Stimulated activated CD4-positive, alpha-beta T cell treated with anti-CD3 and anti-CD28 coated beads, TNF-alpha, amount 100 ng/mL, for 4 hours (primary cell): ENCODE data around the gene ENPP1.
"Not testable (repeated sequence)": the region's sequence is repeated elsewhere in the genome, so short reads cannot be mapped to it uniquely, and the experiment has no call there.

Experiments used
- DNase-seq, 3 experiments: peaks; one replicate each; pipeline ENCODE4 v3.0.0-alpha.2; 2020; ENCODE audit warnings: low read depth in 3 of 3

Gene ENPP1

DNA sequence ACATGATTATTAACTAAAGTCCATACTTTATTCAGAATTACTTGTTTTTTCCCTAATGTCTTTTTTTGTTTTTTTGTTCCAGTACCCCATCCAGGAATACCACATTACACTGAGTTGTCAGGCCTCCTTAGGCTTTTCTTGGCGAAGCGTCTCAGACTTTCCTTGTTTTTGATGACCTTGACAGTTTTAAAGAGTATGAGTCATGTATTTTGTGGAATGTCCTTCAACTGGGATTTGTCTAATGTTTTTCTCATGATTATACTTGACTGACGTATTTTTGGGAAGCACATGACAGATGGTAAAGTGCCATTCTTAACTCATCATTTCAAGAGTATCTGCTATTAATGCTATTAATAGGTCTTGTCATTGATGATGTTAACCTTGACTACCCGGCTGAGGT lies 23.6 kb downstream of the ENPP1 start:
- no peak for DNase-seq

DNA sequence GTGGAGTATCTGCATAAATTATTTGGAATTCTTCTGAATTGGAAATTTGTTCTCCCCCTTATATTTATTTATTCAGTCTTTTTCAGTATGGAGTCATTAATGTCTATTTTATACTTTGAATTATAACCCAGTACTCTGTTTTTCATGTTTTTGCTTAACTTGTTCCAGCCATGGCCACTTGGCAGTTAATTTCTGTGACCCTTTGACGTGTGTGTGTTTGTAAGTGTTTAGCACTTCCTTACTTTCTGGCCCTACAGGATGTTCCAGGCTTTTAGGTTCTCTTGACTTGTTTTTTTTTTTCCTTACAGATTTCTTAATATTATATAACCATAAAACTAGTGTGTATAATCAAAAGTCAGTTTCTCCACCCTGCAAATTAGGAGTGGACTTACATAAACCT lies 24.1 kb downstream of the ENPP1 start:
- DNase-seq, result no peak

DNA sequence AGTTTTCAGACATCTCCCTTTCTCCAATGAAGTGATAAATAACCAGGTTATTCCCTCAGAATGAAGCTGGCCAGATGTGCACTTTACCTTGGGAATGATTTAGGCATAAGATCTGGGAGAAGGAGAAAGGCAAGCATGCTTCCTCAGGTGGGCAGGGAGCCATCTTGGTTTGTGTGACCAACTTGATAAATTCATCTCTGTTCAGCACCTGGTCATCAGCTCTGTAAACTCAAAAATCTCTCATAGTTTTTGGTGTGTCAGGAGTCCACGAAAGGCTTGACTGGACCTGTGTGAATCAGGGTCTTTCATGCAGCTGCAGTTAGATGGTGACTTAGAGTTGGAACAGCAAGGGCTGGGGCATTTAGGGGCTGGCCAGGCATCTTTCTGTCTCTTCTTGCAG lies 24.5 kb downstream of the ENPP1 start:
- no peak for DNase-seq

- no peak for DNase-seq
These were observed 30.2 kb downstream of the ENPP1 start for GRCh38 chr6:131838051-131838450.

GRCh38 chr6:131839388-131839787 lies 31.6 kb downstream of the ENPP1 start:
- DNase-seq, result no peak

GRCh38 chr6:131840441-131840840 lies 32.6 kb downstream of the ENPP1 start:
- no peak for DNase-seq

GRCh38 chr6:131840936-131841583 lies 33.2 kb downstream of the ENPP1 start:
- DNase-seq, result no peak

DNA sequence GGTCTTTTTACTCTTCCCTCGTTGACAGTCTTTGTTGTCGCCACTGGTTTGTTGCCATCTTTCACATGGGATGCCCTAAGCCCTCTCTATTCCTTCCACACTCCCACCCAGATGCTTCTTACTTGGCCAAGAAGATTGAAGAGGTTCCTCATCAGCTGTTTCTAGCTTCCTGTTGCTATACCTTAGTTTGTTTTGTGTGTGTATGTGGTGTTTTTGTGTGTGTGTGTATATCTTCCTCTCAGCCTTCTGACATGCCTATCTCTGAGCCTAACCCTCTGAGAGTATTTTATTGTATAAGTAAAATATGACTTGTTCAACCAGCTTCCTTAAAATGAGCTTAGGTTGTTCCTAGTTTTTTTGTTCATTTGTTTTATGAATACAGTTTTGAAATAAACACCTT lies 35.9 kb downstream of the ENPP1 start:
- no peak for DNase-seq

DNA sequence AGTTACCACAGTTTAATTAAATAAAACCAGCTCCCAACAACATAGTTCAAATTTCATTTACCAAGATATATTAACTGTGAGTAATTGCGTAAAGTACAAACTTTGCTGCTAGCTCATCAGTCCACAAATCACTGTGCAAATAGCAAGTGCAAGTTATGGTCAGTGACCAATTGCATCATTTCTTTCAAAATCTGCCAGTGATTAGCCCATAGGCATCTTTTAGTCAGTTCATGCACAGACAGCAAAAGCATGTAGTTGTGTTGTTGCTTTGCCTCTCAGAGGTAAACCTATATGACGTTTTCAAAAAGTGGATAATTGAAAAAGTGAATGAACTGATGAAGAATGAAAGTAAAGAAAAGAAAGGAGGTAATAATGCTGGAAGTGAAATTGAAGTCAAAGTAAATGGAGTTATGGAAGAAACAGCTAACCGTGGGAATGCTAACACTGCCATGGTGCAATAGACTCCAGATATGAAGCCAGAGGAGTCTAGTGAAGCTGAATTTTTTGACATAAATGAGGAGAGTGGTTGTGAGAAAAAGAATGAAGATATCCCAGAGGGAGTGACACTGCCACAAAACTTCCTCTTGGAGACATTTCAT lies 36.5 kb downstream of the ENPP1 start:
- no peak for DNase-seq

DNA sequence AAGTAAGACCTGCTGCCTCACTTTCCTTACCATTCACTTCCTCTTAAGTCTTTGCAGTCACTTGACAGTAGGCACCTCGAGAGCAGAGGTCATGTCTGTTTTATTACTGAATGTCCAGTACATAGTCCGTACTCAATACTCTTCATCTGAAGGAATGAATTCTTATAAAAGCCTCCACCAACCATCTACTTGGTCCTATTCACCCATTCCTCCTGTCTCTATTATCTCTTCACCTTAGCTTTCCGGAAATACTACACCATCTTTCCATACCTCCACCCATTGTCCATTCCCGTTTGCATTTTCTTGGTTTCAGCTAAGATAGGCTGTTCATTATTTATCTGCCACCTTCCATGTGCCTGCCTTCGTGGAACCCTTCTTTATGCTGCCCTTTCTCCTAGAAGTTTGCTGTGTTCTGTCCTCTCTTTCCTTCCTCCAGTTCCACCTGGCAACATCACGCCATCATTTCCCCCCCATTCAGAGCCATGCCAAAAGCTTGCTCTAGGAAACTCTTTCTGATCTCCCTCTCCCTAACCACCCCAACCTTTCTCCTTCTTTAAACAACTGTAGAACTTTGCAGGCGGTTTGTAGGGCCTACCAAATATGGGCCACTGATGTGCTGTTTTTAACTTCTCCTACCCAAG lies 38.3 kb downstream of the ENPP1 start:
- no peak for DNase-seq

- no peak for DNase-seq
These were observed 39.1 kb downstream of the ENPP1 start for GRCh38 chr6:131846905-131847304.

DNA sequence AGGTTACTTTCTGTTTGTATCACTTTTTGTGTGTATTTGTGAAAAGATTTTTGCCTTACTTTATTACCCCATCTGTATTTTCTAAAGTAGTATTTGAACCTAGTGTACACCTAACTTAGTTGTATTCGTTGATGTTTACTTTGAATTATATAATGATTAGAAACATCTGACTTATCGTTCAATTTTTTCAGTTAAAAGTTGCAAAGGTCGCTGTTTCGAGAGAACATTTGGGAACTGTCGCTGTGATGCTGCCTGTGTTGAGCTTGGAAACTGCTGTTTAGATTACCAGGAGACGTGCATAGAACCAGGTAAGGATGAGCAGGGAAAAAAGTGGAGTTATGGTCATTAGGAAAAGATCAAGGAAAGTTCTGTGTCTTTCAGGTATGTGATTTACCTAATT lies 42.0 kb downstream of the ENPP1 start:
- no peak for DNase-seq

DNA sequence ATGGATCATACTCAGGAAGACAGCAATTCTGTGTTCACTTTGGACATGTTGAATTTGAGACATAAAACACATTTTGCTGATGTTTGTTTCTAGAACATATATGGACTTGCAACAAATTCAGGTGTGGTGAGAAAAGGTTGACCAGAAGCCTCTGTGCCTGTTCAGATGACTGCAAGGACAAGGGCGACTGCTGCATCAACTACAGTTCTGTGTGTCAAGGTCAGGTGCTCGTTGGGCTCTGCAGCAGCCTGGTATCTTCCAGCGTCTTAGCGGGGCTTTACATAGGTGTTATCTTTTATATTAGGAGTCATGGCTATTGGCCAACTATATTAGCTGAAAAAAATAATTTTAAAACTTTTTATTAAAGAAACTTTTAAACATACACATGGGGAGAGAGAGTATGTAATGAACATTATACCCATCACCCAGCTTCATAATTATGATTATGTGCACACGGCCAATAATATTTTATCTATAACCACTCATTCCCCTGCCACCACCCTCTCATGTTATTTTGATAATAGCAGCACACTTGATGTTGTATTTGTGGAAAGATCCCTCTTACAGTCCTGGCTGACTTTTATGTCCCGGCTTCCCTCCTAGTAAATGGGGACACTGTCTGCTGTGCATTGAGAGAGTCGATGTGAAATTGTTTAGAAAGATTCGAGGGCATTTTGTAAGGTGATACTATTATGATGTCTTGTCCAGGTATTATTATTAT lies 43.4 kb downstream of the ENPP1 start:
- no peak for DNase-seq

GRCh38 chr6:131852200-131852599 lies 44.4 kb downstream of the ENPP1 start:
- no peak for DNase-seq

- no peak for DNase-seq
These were observed 47.0 kb downstream of the ENPP1 start for GRCh38 chr6:131854803-131855202.

DNA sequence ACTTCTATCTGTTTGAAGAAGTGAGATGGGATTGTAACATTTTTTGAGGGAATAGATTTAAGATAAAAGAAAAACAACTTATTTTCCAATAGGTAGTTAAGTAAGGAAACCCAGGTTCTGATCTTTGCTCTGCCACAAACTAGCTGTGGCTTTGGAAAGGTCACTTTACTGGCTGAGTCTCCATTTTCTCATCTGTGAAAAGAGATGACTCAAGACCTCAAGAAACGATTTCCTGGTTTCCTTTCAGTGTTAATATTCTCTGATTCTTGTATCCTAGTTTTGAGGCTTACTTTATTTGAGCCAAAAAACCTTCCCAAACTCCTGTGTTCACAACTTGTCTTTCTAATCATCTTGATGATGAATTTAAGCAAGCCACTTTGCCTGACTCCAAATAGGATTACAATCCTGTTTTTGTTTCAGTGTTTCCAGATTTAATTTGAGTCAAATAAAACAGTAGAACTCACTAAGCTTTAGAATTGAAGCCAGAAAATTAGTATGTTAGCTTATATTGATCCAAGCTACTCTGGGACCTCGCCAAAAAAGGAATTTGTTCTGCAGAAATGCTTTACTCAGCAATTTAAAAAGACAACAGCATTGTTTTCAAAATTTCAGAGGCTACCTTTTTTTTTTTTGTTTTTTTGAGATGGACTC lies 51.1 kb downstream of the ENPP1 start:
- DNase-seq, result no peak

- not testable (repeated sequence) for DNase-seq
These were observed 51.8 kb downstream of the ENPP1 start for GRCh38 chr6:131859658-131860057.

- DNase-seq, result no peak
These were observed 53.6 kb downstream of the ENPP1 start for GRCh38 chr6:131861381-131861780.

DNA sequence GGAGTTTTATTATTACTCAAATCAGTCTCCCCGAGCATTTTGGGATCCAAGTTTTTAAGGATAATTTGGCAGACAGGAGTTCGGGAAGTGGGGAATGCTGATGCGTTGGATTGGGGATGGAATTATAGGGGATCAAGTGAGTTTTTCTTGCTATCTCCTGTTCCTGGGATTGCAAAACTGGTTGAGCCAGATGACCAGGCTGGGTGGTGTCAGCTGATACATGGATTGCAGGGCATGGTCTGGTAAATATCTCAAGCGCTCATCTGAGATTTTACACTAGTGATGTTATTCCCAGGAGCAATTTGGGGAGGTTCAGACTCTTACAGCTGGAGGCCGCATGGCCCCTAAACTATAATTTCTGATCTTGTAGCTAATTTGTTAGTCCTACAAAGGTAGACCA lies 54.7 kb downstream of the ENPP1 start:
- DNase-seq, result no peak

GRCh38 chr6:131867744-131868143 lies 59.9 kb downstream of the ENPP1 start:
- DNase-seq, result no peak

- no peak for DNase-seq
These were observed 61.0 kb downstream of the ENPP1 start for GRCh38 chr6:131868836-131869235.

DNA sequence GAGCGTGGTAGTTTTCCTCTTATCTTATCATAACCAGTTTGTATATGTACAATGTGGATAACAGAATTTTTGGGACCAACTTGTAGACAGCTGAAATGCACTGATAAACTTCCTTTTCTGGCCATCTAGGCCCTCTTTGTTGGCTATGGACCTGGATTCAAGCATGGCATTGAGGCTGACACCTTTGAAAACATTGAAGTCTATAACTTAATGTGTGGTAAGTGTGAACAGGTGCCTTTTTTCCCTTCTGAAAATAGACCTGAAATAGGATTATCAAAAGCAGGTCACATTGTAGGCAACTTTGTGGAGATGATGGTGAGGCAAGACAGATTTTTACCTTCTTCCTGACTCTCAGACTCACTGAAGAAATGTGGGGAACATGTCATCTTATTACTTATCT lies 67.8 kb downstream of the ENPP1 start:
- DNase-seq, result no peak
